GM12878 (cell line): ENCODE measurements around the gene NLGN4X. TPM values are rescaled to one million over a fixed set of nuclear protein-coding genes. Genes with fewer than 3 reads are reported as not detected.

ENCODE experiments used
- ATAC-seq: fragments of 200-7000 bp; cut with Tn5 transposase; 3 replicates; pipeline ENCODE4 v1.9.1; 2020; ENCODE audit warnings: mild to moderate bottlenecking, moderate library complexity
- BruUV-seq: library from RNA; stranded (reverse); fragments of 400-500 nt; replicated peaks from 2 replicates; lab custom pipeline; 2021; lab: Mats Ljungman, UMichigan
- CTCF ChIA-PET: fragments of 300-600 bp; sonication (Branson Sonifier 250); formaldehyde crosslinking; extraction: SDS; loops from one replicate; lab custom pipeline; 2021; ENCODE audit warnings: inconsistent platforms; lab: Yijun Ruan, JAX
- POLR2A ChIA-PET: fragments of 350-600 bp; formaldehyde crosslinking; extraction: SDS; loops from one replicate; lab custom pipeline; 2021; ENCODE audit warnings: inconsistent platforms; lab: Charles Lee
- RAD21 ChIA-PET: fragments of 300-600 bp; sonication (Branson Sonifier 250); formaldehyde crosslinking; loops from one replicate; lab custom pipeline; 2023; ENCODE audit warnings: antibody characterized with exemption; ENCODE audit not compliant: unreplicated experiment; lab: Charles Lee
- SMC1A ChIA-PET: fragments of 300-600 bp; sonication (Branson Sonifier 250); formaldehyde crosslinking; loops from one replicate; lab custom pipeline; 2023; ENCODE audit not compliant: unreplicated experiment, uncharacterized antibody; lab: Charles Lee
- DNase-seq: peaks from one replicate; pipeline ENCODE4 v3.0.0-alpha.2; 2011; ENCODE audit warnings: low read depth, low spot score
- FAIRE-seq: peaks from 3 replicates; lab custom pipeline; 2011; peaks lifted over from hg19 to GRCh38; lab: Jason Lieb, UNC
- H2AFZ ChIP-seq: 2 replicates; pipeline ENCODE4 v1.6.0; 2011; ENCODE audit warnings: low read depth, low read length, control low read depth; ENCODE audit not compliant: control insufficient read depth
- H3K27ac ChIP-seq: 2 replicates; pipeline ENCODE4 v1.5.1; 2011; ENCODE audit warnings: control low read depth; ENCODE audit not compliant: control insufficient read depth, insufficient read depth
- H3K27me3 ChIP-seq, 2 experiments: replicated peaks in 1 of 2; 2 replicates each; pipeline versions ENCODE4 v1.6.0 to v1.6.1; 2011; ENCODE audit warnings: low read length in 1 of 2; ENCODE audit not compliant: control insufficient read depth in 2 of 2, insufficient read depth in 2 of 2
- H3K36me3 ChIP-seq, 2 experiments: 2 replicates each; pipeline ENCODE4 v1.5.1; 2011; ENCODE audit warnings: low read length in 1 of 2; ENCODE audit not compliant: control insufficient read depth in 2 of 2, insufficient read depth in 2 of 2
- H3K4me1 ChIP-seq: 2 replicates; pipeline ENCODE4 v1.6.1; 2011; ENCODE audit warnings: mild to moderate bottlenecking, low read length, moderate library complexity, mixed read lengths; ENCODE audit not compliant: control insufficient read depth, insufficient read depth
- H3K4me2 ChIP-seq: 2 replicates; pipeline ENCODE4 v1.6.0; 2011; ENCODE audit warnings: control low read depth; ENCODE audit not compliant: control insufficient read depth, insufficient read depth
- H3K4me3 ChIP-seq: fragments of 200-600 bp; sonication (generic); 2 replicates; pipeline ENCODE4 v1.5.1; 2016
- H3K79me2 ChIP-seq: 2 replicates; pipeline ENCODE4 v1.6.0; 2011; ENCODE audit warnings: low read length; ENCODE audit not compliant: control insufficient read depth, insufficient read depth
- H3K9ac ChIP-seq: 2 replicates; pipeline ENCODE4 v1.8.0; 2011; ENCODE audit warnings: low read length, control low read depth, mixed read lengths; ENCODE audit not compliant: control insufficient read depth, insufficient read depth
- H3K9me3 ChIP-seq: replicated peaks from 3 replicates; pipeline ENCODE4 v1.5.1; 2011; ENCODE audit warnings: mild to moderate bottlenecking, low read length; ENCODE audit not compliant: control insufficient read depth, insufficient read depth
- H4K20me1 ChIP-seq: 2 replicates; pipeline ENCODE4 v1.6.0; 2011; ENCODE audit not compliant: control insufficient read depth, insufficient read depth
- CHD1 ChIP-seq: IDR thresholded peaks from 2 replicates; pipeline ENCODE4 v1.6.1; 2012; ENCODE audit warnings: low read depth, low read length, improper control_type of control experiment
- CHD2 ChIP-seq: IDR thresholded peaks from 2 replicates; pipeline ENCODE4 v1.6.1; 2011; ENCODE audit warnings: low read depth, low read length, improper control_type of control experiment, borderline replicate concordance
- ELK1 ChIP-seq: IDR thresholded peaks from 2 replicates; pipeline ENCODE4 v1.6.1; 2012; ENCODE audit warnings: low read depth, low read length, improper control_type of control experiment
- HDGF ChIP-seq: fragments of 450-650 bp; IDR thresholded peaks from 2 replicates; pipeline ENCODE4 v1.6.1; 2016; ENCODE audit warnings: antibody characterized with exemption
- IKZF1 ChIP-seq: fragments of 450-650 bp; conservative IDR thresholded peaks from 2 replicates; pipeline ENCODE4 v1.6.1; 2017; ENCODE audit warnings: antibody characterized with exemption, mild to moderate bottlenecking
- RBBP5 ChIP-seq: fragments of 200-600 bp; sonication (generic); conservative IDR thresholded peaks from 2 replicates; pipeline ENCODE4 v1.6.1; 2016
- RELB ChIP-seq: fragments of 450-650 bp; IDR thresholded peaks from 2 replicates; pipeline ENCODE4 v1.6.1; 2017; ENCODE audit warnings: low read depth, mild to moderate bottlenecking, moderate library complexity
- SREBF2 ChIP-seq: IDR thresholded peaks from 2 replicates; pipeline ENCODE4 v1.6.1; 2012; ENCODE audit warnings: mild to moderate bottlenecking, low read length
- SRF ChIP-seq, 2 experiments: IDR thresholded peaks; 2 replicates each; pipeline ENCODE4 v1.6.1; 2011; ENCODE audit warnings: low read depth in 2 of 2, low read length in 2 of 2, mild to moderate bottlenecking in 1 of 2, moderate library complexity in 1 of 2
- TAF1 ChIP-seq: IDR thresholded peaks from 2 replicates; pipeline ENCODE4 v1.6.1; 2011; ENCODE audit warnings: mild to moderate bottlenecking, low read depth, low read length, borderline replicate concordance
- WRNIP1 ChIP-seq: IDR thresholded peaks from 2 replicates; pipeline ENCODE4 v1.6.1; 2011; ENCODE audit warnings: low read depth, low read length, improper control_type of control experiment, borderline replicate concordance
- WGBS: methylation state at CpG from one replicate; pipeline ENCODE4 v1.1.6; 2016; ENCODE audit warnings: low lambda C conversion rate; ENCODE audit not compliant: insufficient replicate concordance, insufficient coverage; ENCODE audit errors: missing lambda C conversion rate; 5-methylcytosine and 5-hydroxymethylcytosine counted together
- in situ Hi-C: fragments of 300-500 bp; cut with MboI; formaldehyde crosslinking; loops from 9 replicates; pipeline ENCODE4 v1.14.3; 2018; ENCODE audit warnings: mixed read lengths
- intact Hi-C: fragments of 100-400 bp; cut with micrococcal nuclease; formaldehyde crosslinking; loops from one replicate; pipeline ENCODE4 v1.14.2; 2022; ENCODE audit not compliant: unreplicated experiment
- polyA plus RNA-seq, 11 experiments: library from polyadenylated mRNA; depleted of rRNA in 4 of 11; unstranded in 6 of 11; stranded (reverse) in 5 of 11; fragments of >200 nt; fragmentation: Nextera tagmentation in 4 of 11; fragmentation: Illumina TruSeq in 1 of 11; extraction: Ambion mirVana in 4 of 11; extraction: Trizol in 1 of 11; gene quantifications; 1 replicate in 1 of 11; 2 replicates in 10 of 11; pipeline versions ENCODE4 v1.2.1 to v1.2.3, GENCODE V29; 2011 to 2016; ENCODE audit warnings: inconsistent platforms in 2 of 11, missing spikeins in 2 of 11, low read depth in 1 of 11
- total RNA-seq, 4 experiments: library from RNA; depleted of rRNA in 3 of 4; stranded (reverse); fragments of >200 nt in 3 of 4; fragmentation: Illumina TruSeq in 1 of 4; extraction: Trizol in 1 of 4; gene quantifications; 2 replicates each; pipeline versions ENCODE4 v1.2.1 to v1.2.3, GENCODE V29; 2013 to 2021

The NLGN4X gene
- total and polyA plus RNA-seq, 10 of the 15 experiments (the other 5 are each of a cell fraction or from before 2014, with no cell fraction given), result 0.02 to 1.5 (median 0.09) TPM; not detected in 2

GRCh38 chrX:5958523-5958922 is 270.1 kb downstream of the NLGN4X start:
- no peak overlapping the region for H3K9ac ChIP-seq
- POLR2A ChIA-PET, result no interaction called here
- no peaks in the 10 kb centered on the region for H3K36me3 ChIP-seq
- RAD21 ChIA-PET, result no interaction called here
- ATAC-seq (no peak), DNase-seq (no peak), FAIRE-seq (no peak)
- CTCF ChIA-PET, result no interaction called here
- no peak overlapping the region for H3K27ac ChIP-seq
- H3K4me3 ChIP-seq, result no peak overlapping the region
- SMC1A ChIA-PET, result interaction anchor here (1.2 kb wide), 1 partner anchor 44 kb away, joined by 4 read pairs; no protein-coding TSS in a partner anchor
- in situ Hi-C loops, result no loop called here
- H2AFZ ChIP-seq, result no peak overlapping the region
- H3K4me1 ChIP-seq, result no peaks in the 10 kb centered on the region
- H3K4me2 ChIP-seq, result no peak overlapping the region
- WGBS, result 19% methylated on average over 2 of the region's 2 CpGs
- no peaks in the 10 kb centered on the region for H3K79me2 ChIP-seq
- no peaks in the 10 kb centered on the region for H3K27me3 ChIP-seq
- H3K9me3 ChIP-seq, result no peaks in the 10 kb centered on the region
- BruUV-seq, result no TSS peak
- intact Hi-C loops, result no loop called here
- TF ChIP-seq TAF1 (no peak), IKZF1 (no peak), SRF (IDR thresholded peaks at IDR 0.05; ENCODE audit: low read depth in 2 of 2, low read length in 2 of 2) (no peak), CHD2 (no peak)
- no peaks in the 10 kb centered on the region for H4K20me1 ChIP-seq

GRCh38 chrX:5957506-5957905 is 271.2 kb downstream of the NLGN4X start:
- no peaks in the 10 kb centered on the region for H3K9me3 ChIP-seq
- RAD21 ChIA-PET, result no interaction called here
- SMC1A ChIA-PET, result no interaction called here
- no peaks in the 10 kb centered on the region for H3K79me2 ChIP-seq
- H3K36me3 ChIP-seq, result no peaks in the 10 kb centered on the region
- in situ Hi-C loops (no loop called here), intact Hi-C loops (no loop called here)
- CTCF ChIA-PET, result no interaction called here
- POLR2A ChIA-PET, result no interaction called here
- DNase-seq (no peak), FAIRE-seq (no peak), ATAC-seq (no peak)
- no peak overlapping the region for H3K4me2 ChIP-seq
- H4K20me1 ChIP-seq, result no peaks in the 10 kb centered on the region
- H3K27me3 ChIP-seq, result no peaks in the 10 kb centered on the region
- no peak overlapping the region for H3K27ac ChIP-seq
- no peak overlapping the region for H3K9ac ChIP-seq
- 2% methylated on average over 3 of the region's 3 CpGs for WGBS
- no peak overlapping the region for H3K4me3 ChIP-seq
- no peak for TF ChIP-seq ELK1
- TF ChIP-seq WRNIP1, result no peak
- TF ChIP-seq CHD1, result no peak
- no peak for TF ChIP-seq HDGF
- TF ChIP-seq RBBP5, result no peak
- TF ChIP-seq RELB, result no peak
- no peak for TF ChIP-seq SREBF2
- no TSS peak for BruUV-seq
- no peak overlapping the region for H2AFZ ChIP-seq
- H3K4me1 ChIP-seq, result no peaks in the 10 kb centered on the region
